Kidney epithelial cell (primary cell): ENCODE results near the gene CDC45. TPM values are rescaled to one million over a fixed set of nuclear protein-coding genes. Genes with fewer than 3 reads are reported as not detected.

Experiments
- DNase-seq: peaks from one replicate; pipeline ENCODE4 v3.0.0-alpha.2; 2010; ENCODE audit warnings: low read depth
- H3K27me3 ChIP-seq: 2 replicates; pipeline ENCODE4 v1.6.0; 2011; ENCODE audit warnings: low read length; ENCODE audit not compliant: control insufficient read depth, insufficient read depth
- H3K36me3 ChIP-seq: 2 replicates; pipeline ENCODE4 v1.5.1; 2011; ENCODE audit warnings: low read length; ENCODE audit not compliant: control insufficient read depth, insufficient read depth
- H3K4me3 ChIP-seq: 2 replicates; pipeline ENCODE4 v1.5.1; 2011; ENCODE audit warnings: low read depth, mild to moderate bottlenecking, control low read depth, low read length
- total RNA-seq: library from RNA; depleted of rRNA; stranded (reverse); fragments of >200 nt; gene quantifications from 2 replicates; pipeline ENCODE4 v1.2.3, GENCODE V29; 2015
- TF ChIP-seq, protein P1 (sequence below): IDR thresholded peaks from 2 replicates; pipeline ENCODE4 v1.5.1; 2011; ENCODE audit warnings: mild to moderate bottlenecking, moderate library complexity, low read length, control low read depth, inconsistent platforms; ENCODE audit not compliant: insufficient read depth, poor library complexity, severe bottlenecking

CDC45 gene
- total RNA-seq, 1 donor from 2014 or later: 5.6 TPM

DNA sequence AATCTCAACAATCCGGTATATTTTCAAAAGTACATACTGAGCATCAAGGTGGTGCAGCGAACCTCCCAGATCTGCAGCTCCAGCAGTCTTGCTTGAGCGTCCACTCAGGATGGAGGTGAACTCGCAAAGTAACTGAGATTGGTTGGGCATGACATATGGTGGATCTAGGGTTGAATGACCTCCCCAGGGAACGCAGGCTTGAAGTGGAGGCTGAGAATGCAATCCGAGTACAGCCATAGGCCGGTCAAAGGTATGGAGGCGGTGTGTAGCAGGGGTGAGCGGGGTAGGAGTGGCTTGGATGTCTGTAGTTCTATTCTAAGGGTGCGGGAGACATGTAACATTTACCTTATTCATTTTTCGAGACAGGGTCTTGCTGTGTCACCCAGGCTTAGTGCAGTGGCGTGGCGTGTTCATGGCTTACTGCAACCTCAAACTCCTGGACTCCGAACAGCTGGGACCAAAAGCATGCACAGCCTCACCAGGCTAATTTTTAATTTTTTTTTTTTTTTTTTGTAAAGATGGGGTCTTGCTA, 31.6 kb upstream of the CDC45 start:
- Histone ChIP-seq H3K4me3 (peak overlapping the region; percentile 67), H3K36me3 (peaks cover 3% of the 10 kb centered on the region)
- no peak for DNase-seq

DNA sequence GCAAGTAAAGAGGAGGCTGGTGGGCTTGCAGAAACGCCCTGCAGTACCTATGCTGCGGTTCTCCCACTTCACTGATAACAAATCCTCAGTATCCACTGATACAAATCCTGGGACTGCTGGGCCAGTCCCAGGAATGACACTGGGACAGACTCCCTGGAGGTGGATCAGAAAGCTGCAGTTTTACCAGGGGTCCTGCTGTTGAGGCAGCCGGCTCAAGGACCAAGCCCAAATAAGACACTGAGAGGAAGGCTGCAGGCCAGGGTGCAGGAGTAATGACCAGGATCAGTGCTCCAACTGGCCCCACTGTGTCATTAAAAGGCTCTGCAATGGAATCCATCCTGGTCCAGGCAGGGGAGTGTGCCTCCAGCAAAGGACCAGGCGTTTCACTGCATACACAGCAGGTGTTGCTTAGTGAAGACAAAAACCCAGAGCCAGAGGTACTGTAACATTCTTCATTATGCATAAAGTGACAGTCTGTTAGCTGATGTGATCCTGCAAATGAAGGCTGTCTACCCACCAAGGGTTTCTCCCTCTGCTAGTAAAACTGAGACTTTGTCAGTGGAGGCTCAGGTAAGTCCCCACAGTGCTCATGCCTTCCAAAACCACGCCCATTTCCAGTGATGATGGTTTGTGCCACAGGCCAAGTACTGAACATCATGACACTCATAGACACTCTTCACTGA, 30.8 kb upstream of the CDC45 start:
- TF ChIP-seq, protein P1, sequence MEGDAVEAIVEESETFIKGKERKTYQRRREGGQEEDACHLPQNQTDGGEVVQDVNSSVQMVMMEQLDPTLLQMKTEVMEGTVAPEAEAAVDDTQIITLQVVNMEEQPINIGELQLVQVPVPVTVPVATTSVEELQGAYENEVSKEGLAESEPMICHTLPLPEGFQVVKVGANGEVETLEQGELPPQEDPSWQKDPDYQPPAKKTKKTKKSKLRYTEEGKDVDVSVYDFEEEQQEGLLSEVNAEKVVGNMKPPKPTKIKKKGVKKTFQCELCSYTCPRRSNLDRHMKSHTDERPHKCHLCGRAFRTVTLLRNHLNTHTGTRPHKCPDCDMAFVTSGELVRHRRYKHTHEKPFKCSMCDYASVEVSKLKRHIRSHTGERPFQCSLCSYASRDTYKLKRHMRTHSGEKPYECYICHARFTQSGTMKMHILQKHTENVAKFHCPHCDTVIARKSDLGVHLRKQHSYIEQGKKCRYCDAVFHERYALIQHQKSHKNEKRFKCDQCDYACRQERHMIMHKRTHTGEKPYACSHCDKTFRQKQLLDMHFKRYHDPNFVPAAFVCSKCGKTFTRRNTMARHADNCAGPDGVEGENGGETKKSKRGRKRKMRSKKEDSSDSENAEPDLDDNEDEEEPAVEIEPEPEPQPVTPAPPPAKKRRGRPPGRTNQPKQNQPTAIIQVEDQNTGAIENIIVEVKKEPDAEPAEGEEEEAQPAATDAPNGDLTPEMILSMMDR: no peak
- Histone ChIP-seq H3K36me3 (peaks cover 1% of the 10 kb centered on the region), H3K27me3 (no peaks in the 10 kb centered on the region), H3K4me3 (no peak overlapping the region)
- DNase-seq: no peak

More for the DNA sequence above, 31.6 kb upstream of the CDC45 start:
- no peaks in the 10 kb centered on the region for H3K27me3 ChIP-seq
- TF ChIP-seq, protein P1: no peak

DNA sequence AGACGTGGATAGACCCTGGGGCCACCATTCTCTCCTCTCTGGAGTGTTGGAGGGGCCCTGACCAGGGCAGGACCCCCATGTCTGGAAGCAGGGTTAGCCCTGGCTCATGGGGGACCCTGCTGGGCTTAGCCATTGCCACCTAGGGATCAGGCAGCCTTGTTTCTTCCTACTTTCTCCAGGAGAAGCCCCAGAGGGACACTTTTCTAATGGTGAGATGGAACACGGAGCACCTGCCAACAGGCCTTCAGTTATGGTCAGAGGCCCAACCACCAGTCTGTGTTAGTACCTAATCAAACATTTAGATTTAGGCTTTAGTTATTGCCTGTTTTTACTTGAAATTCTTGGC, 30.3 kb upstream of the CDC45 start:
- TF ChIP-seq, protein P1: no peak
- Histone ChIP-seq H3K27me3 (no peaks in the 10 kb centered on the region), H3K36me3 (peaks cover 1% of the 10 kb centered on the region), H3K4me3 (no peak overlapping the region)
- no peak for DNase-seq

DNA sequence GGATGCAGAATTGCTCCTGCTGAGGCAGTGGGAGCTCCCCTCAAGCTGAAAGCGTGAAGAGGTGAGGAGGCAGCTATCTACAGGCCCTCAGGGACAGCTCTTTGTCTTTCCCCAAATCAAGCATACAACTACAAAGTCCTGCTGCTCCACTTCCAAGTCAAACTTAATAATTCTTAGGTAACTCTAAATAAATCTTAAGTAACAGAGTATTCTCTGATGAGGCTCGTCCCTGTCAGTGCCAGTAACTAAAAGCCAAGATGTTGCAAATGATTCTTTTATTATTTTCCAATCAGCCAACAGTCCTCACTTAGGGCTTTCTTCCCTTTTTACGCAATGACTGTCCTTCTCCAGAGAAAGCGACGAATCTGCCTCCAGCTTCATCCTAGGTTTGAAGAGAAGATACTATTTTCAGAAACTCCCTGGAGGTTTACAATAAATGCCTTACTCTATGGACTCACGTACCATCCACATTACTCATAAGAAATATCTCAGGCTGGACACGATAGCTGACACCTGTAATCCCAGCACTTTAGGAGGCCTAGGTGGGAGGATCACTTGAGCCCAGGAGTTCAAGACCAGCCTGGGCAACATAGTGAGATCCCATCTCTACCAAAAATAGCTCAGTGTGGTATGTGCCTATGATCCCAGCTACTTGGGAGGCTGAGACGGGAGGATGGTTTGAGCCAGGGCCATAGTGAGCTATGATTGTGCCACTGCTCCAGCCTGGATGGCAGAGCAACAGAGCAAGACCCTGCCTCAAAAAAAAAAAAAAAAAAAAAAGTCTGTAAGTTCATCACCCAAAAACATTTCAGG, 29.2 kb upstream of the CDC45 start:
- Histone ChIP-seq H3K36me3 (peaks cover 1% of the 10 kb centered on the region), H3K27me3 (no peaks in the 10 kb centered on the region), H3K4me3 (no peak overlapping the region)
- TF ChIP-seq, protein P1: no peak
- DNase-seq: no peak

DNA sequence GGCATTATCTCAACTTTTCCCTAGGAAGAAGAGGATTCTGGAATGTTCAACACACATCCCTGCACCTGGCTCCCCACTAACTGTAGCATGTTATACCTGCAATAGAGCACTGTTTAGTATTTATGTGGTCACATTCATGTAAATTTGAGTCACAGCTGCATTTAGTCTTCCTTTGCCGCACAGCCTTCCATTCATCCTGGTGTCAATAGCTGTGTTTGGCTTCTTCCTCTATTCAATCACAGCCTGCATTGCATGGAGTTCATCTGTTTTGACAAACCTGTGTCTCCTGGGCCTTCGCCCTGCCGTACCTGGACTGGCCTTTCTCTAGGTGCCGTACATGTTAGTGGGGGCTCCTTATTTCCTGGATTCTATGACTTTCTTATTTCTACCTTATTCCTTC, 28.1 kb upstream of the CDC45 start:
- Histone ChIP-seq H3K4me3 (no peak overlapping the region), H3K36me3 (peaks cover 3% of the 10 kb centered on the region), H3K27me3 (no peaks in the 10 kb centered on the region)
- TF ChIP-seq, protein P1: no peak
- no peak for DNase-seq
